H9 (cell line): ENCODE data around the gene RPAIN. TPM values are rescaled to one million over a fixed set of nuclear protein-coding genes. Genes with fewer than 3 reads are reported as not detected.

Source experiments
- DNase-seq: peaks from one replicate; pipeline ENCODE4 v3.0.0-alpha.2; 2017
- H2AFZ ChIP-seq: one replicate; pipeline ENCODE4 v1.6.1; 2013; ENCODE audit warnings: mild to moderate bottlenecking, low read length, control low read depth, moderate library complexity
- H2AK5ac ChIP-seq: 2 replicates; pipeline ENCODE4 v1.6.1; 2013; ENCODE audit warnings: low read length, control low read depth, mixed read lengths; ENCODE audit not compliant: insufficient read length
- H2BK120ac ChIP-seq: one replicate; pipeline ENCODE4 v1.6.1; 2013; ENCODE audit warnings: low read depth, mild to moderate bottlenecking, low read length, control low read depth, inconsistent platforms; ENCODE audit not compliant: poor library complexity, severe bottlenecking
- H2BK12ac ChIP-seq: 2 replicates; pipeline ENCODE4 v1.6.1; 2013; ENCODE audit warnings: low read length, control low read depth, mixed read lengths, low read depth; ENCODE audit not compliant: insufficient read length
- H2BK15ac ChIP-seq: 2 replicates; pipeline ENCODE4 v1.6.1; 2013; ENCODE audit warnings: low read depth, low read length, control low read depth
- H2BK20ac ChIP-seq: one replicate; pipeline ENCODE4 v1.6.1; 2013; ENCODE audit warnings: low read depth, mild to moderate bottlenecking, low read length, control low read depth, inconsistent platforms; ENCODE audit not compliant: poor library complexity, severe bottlenecking
- H2BK5ac ChIP-seq: 2 replicates; pipeline ENCODE4 v1.6.1; 2013; ENCODE audit warnings: low read length, control low read depth, mixed read lengths; ENCODE audit not compliant: insufficient read length
- H3K14ac ChIP-seq: 2 replicates; pipeline ENCODE4 v1.6.1; 2013; ENCODE audit warnings: low read length, control low read depth; ENCODE audit not compliant: insufficient read depth
- H3K18ac ChIP-seq: 2 replicates; pipeline ENCODE4 v1.6.1; 2013; ENCODE audit warnings: low read depth, mild to moderate bottlenecking, mixed read lengths, low read length, control low read depth; ENCODE audit not compliant: insufficient read length
- H3K23ac ChIP-seq: 2 replicates; pipeline ENCODE4 v1.6.1; 2013; ENCODE audit warnings: low read length, control low read depth, mixed read lengths, low read depth; ENCODE audit not compliant: insufficient read length
- H3K23me2 ChIP-seq: 2 replicates; pipeline ENCODE4 v1.6.1; 2013; ENCODE audit warnings: low read depth, mild to moderate bottlenecking, mixed read lengths, low read length, control low read depth; ENCODE audit not compliant: insufficient read length, poor library complexity, severe bottlenecking
- H3K27ac ChIP-seq: 2 replicates; pipeline ENCODE4 v1.5.1; 2013; ENCODE audit warnings: low read length, control low read depth, mixed read lengths, low read depth; ENCODE audit not compliant: insufficient read length
- H3K27me3 ChIP-seq: 2 replicates; pipeline ENCODE4 v1.6.1; 2013; ENCODE audit warnings: low read length, control low read depth, inconsistent platforms; ENCODE audit not compliant: insufficient read depth
- H3K4ac ChIP-seq: 2 replicates; pipeline ENCODE4 v1.6.1; 2013; ENCODE audit warnings: low read depth, mild to moderate bottlenecking, control low read depth, inconsistent platforms, low read length, moderate library complexity
- H3K4me1 ChIP-seq: 2 replicates; pipeline ENCODE4 v1.6.1; 2013; ENCODE audit warnings: low read length, control low read depth, inconsistent platforms; ENCODE audit not compliant: insufficient read depth
- H3K4me2 ChIP-seq: 2 replicates; pipeline ENCODE4 v1.6.1; 2013; ENCODE audit warnings: low read length, control low read depth, mixed read lengths; ENCODE audit not compliant: insufficient read length, insufficient read depth
- H3K56ac ChIP-seq: 2 replicates; pipeline ENCODE4 v1.6.1; 2013; ENCODE audit warnings: low read depth, mild to moderate bottlenecking, mixed read lengths, low read length, control low read depth; ENCODE audit not compliant: insufficient read length
- H3K79me1 ChIP-seq: 2 replicates; pipeline ENCODE4 v1.6.1; 2013; ENCODE audit warnings: low read depth, mild to moderate bottlenecking, moderate library complexity, low read length, control low read depth, inconsistent platforms; ENCODE audit not compliant: insufficient read depth, poor library complexity, severe bottlenecking
- H3K79me2 ChIP-seq: 2 replicates; pipeline ENCODE4 v1.6.1; 2013; ENCODE audit warnings: low read length, control low read depth, inconsistent platforms; ENCODE audit not compliant: insufficient read depth
- H3K9ac ChIP-seq: 2 replicates; pipeline ENCODE4 v1.6.1; 2013; ENCODE audit warnings: low read length, control low read depth, mixed read lengths; ENCODE audit not compliant: insufficient read length; ENCODE audit errors: extremely low read depth
- H3K9me3 ChIP-seq: one replicate; pipeline ENCODE4 v1.6.1; 2013; ENCODE audit warnings: low read depth, low read length, inconsistent platforms; ENCODE audit not compliant: control insufficient read depth
- H3T11ph ChIP-seq: one replicate; pipeline ENCODE4 v1.6.1; 2013; ENCODE audit warnings: mild to moderate bottlenecking, low read length, control low read depth, inconsistent platforms
- H4K20me1 ChIP-seq: one replicate; pipeline ENCODE4 v1.6.1; 2013; ENCODE audit not compliant: control insufficient read depth, insufficient read length, insufficient read depth
- H4K5ac ChIP-seq: 2 replicates; pipeline ENCODE4 v1.6.1; 2013; ENCODE audit warnings: low read depth, mild to moderate bottlenecking, mixed read lengths, low read length, control low read depth; ENCODE audit not compliant: insufficient read length
- H4K8ac ChIP-seq: replicated peaks from 2 replicates; pipeline ENCODE4 v1.6.1; 2013; ENCODE audit warnings: low read length, control low read depth, mixed read lengths, low read depth; ENCODE audit not compliant: insufficient read length
- H4K91ac ChIP-seq: 2 replicates; pipeline ENCODE4 v1.6.1; 2013; ENCODE audit warnings: low read depth, mild to moderate bottlenecking, moderate library complexity, mixed read lengths, low read length, control low read depth; ENCODE audit not compliant: insufficient read length
- H3K27ac Mint-ChIP-seq, 3 experiments: 2 replicates in 2 of 3; 3 replicates in 1 of 3; pipeline ENCODE4 v1.8.0; 2020 to 2021; ENCODE audit warnings: mixed read lengths in 3 of 3, mild to moderate bottlenecking in 1 of 3, moderate library complexity in 1 of 3
- H3K27me3 Mint-ChIP-seq: 2 replicates; pipeline ENCODE4 v1.8.0; 2021; ENCODE audit warnings: low read depth, mild to moderate bottlenecking, moderate library complexity, mixed read lengths
- H3K36me3 Mint-ChIP-seq, 3 experiments: 2 replicates in 2 of 3; 3 replicates in 1 of 3; pipeline ENCODE4 v1.8.0; 2020 to 2021; ENCODE audit warnings: low read depth in 3 of 3, mixed read lengths in 3 of 3; ENCODE audit not compliant: insufficient read depth in 1 of 3
- H3K4me1 Mint-ChIP-seq, 2 experiments: 2 replicates each; pipeline ENCODE4 v1.8.0; 2020; ENCODE audit warnings: mixed read lengths in 2 of 2
- H3K4me3 Mint-ChIP-seq, 2 experiments: 2 replicates in 1 of 2; 3 replicates in 1 of 2; pipeline ENCODE4 v1.8.0; 2020 to 2021; ENCODE audit warnings: mild to moderate bottlenecking in 2 of 2, mixed read lengths in 2 of 2, moderate library complexity in 1 of 2
- H3K9me3 Mint-ChIP-seq, 2 experiments: 2 replicates in 1 of 2; 3 replicates in 1 of 2; pipeline ENCODE4 v1.8.0; 2020; ENCODE audit warnings: mild to moderate bottlenecking in 2 of 2, mixed read lengths in 2 of 2, moderate library complexity in 1 of 2
- WGBS: extraction: QIAGEN DNeasy Blood & Tissue Kit; methylation state at CpG from one replicate; pipeline ENCODE4 v1.1.7; 2013; ENCODE audit warnings: missing lambda C conversion rate, low lambda C conversion rate, mixed read lengths; ENCODE audit not compliant: insufficient read length; ENCODE audit errors: extremely low coverage; 5-methylcytosine and 5-hydroxymethylcytosine counted together
- total RNA-seq: library from RNA; stranded (reverse); gene quantifications from 2 replicates; pipeline ENCODE4 v1.2.1, GENCODE V29; 2021
- TF ChIP-seq, protein P1 (sequence below): fragments of 200-600 bp; sonication (generic); conservative IDR thresholded peaks from 3 replicates; pipeline ENCODE4 v1.8.0; 2021; ENCODE audit warnings: antibody characterized with exemption, mild to moderate bottlenecking

RPAIN gene
- total RNA-seq, 1 experiment from 2014 or later: 78.9 TPM

DNA sequence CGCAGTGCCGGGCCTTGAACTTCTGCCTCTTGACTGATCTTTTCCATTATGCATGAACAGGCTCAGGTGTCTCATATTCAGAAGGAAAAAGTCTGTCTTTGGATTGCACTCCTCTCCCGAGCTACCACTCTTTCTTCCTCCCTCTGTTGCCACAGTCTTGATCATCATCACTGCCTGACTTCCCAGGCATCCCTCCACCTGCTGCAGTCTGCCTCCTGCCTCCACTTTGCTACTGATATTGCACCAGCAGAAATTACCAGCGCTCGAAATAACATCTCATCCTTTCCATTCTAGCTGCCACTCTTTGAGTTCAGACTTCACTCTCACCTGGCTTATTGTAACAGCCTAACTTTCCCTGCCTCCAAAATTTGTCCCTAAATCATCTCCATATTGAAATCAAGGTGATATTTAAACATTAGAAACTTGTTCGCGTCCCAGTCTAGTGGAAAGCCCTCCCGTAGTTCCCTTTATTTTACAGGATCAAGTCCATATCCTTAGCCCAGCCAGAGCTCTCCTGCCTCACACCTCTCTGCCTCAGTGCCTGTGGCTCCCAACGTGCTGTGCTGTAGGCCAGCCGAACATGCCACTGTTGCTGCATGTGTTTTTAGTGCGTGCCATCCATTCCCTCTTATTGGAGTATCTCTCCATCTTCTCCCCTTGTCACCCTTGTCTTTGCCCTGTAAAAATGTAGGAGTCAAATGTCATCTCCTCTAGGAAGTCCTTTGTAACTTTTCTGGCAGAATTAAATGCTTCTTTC is 40.5 kb upstream of the RPAIN start:
- H3K56ac ChIP-seq: no peak overlapping the region
- peaks cover 30 to 86% (median 61%) of the 10 kb centered on the region in 3 experiments; a peak in 6 of 7 replicates for H3K36me3 Mint-ChIP-seq
- H4K91ac ChIP-seq: no peak overlapping the region
- no peak overlapping the region for H2BK15ac ChIP-seq
- H2BK120ac ChIP-seq: no peak overlapping the region
- H3K4me3 Mint-ChIP-seq: no peak overlapping the region
- H2BK5ac ChIP-seq: no peak overlapping the region
- no peaks in the 10 kb centered on the region for H3K79me2 ChIP-seq
- H3K27me3 Mint-ChIP-seq: no peaks in the 10 kb centered on the region; the same call in 1 of the 2 replicates
- TF ChIP-seq, protein P1, sequence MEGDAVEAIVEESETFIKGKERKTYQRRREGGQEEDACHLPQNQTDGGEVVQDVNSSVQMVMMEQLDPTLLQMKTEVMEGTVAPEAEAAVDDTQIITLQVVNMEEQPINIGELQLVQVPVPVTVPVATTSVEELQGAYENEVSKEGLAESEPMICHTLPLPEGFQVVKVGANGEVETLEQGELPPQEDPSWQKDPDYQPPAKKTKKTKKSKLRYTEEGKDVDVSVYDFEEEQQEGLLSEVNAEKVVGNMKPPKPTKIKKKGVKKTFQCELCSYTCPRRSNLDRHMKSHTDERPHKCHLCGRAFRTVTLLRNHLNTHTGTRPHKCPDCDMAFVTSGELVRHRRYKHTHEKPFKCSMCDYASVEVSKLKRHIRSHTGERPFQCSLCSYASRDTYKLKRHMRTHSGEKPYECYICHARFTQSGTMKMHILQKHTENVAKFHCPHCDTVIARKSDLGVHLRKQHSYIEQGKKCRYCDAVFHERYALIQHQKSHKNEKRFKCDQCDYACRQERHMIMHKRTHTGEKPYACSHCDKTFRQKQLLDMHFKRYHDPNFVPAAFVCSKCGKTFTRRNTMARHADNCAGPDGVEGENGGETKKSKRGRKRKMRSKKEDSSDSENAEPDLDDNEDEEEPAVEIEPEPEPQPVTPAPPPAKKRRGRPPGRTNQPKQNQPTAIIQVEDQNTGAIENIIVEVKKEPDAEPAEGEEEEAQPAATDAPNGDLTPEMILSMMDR: no peak
- H3K4me1 ChIP-seq: no peaks in the 10 kb centered on the region
- H3K4me1 Mint-ChIP-seq: peaks cover 3% of the 10 kb centered on the region in 2 experiments; a peak in 2 of 4 replicates
- H3K27ac Mint-ChIP-seq: peak overlapping the region; percentile 17 to 62 (median 37); a peak in 4 of 7 replicates
- no peak for DNase-seq
- no peaks in the 10 kb centered on the region for H3K27me3 ChIP-seq
- no peaks in the 10 kb centered on the region for H3K9me3 Mint-ChIP-seq
- H2AFZ ChIP-seq: no peak overlapping the region
- no peak overlapping the region for H4K5ac ChIP-seq
- H2AK5ac ChIP-seq: no peak overlapping the region
- no peaks in the 10 kb centered on the region for H4K20me1 ChIP-seq
- no peak overlapping the region for H2BK12ac ChIP-seq
- H3K23ac ChIP-seq: no peak overlapping the region
- no peak overlapping the region for H3K9ac ChIP-seq
- H3K4ac ChIP-seq: no peak overlapping the region
- no peak overlapping the region for H3K14ac ChIP-seq
- no CpG with 5 or more reads among the region's 11 CpGs for WGBS
- H4K8ac ChIP-seq: no peak overlapping the region
- no peak overlapping the region for H3T11ph ChIP-seq
- H3K27ac ChIP-seq: no peak overlapping the region
- no peak overlapping the region for H3K18ac ChIP-seq
- no peak overlapping the region for H2BK20ac ChIP-seq
- H3K23me2 ChIP-seq: no peaks in the 10 kb centered on the region
- no peaks in the 10 kb centered on the region for H3K79me1 ChIP-seq
- no peak overlapping the region for H3K4me2 ChIP-seq
- no peaks in the 10 kb centered on the region for H3K9me3 ChIP-seq
